GM21423 (cell line): ENCODE data around the gene ZC3H12A.

ENCODE experiments used
- ATAC-seq: cut with Tn5 transposase; IDR thresholded peaks from one replicate; pipeline ENCODE4 v1.9.1; 2021; ENCODE audit warnings: mild to moderate bottlenecking, moderate library complexity; ENCODE audit not compliant: unreplicated experiment

The ZC3H12A gene

DNA sequence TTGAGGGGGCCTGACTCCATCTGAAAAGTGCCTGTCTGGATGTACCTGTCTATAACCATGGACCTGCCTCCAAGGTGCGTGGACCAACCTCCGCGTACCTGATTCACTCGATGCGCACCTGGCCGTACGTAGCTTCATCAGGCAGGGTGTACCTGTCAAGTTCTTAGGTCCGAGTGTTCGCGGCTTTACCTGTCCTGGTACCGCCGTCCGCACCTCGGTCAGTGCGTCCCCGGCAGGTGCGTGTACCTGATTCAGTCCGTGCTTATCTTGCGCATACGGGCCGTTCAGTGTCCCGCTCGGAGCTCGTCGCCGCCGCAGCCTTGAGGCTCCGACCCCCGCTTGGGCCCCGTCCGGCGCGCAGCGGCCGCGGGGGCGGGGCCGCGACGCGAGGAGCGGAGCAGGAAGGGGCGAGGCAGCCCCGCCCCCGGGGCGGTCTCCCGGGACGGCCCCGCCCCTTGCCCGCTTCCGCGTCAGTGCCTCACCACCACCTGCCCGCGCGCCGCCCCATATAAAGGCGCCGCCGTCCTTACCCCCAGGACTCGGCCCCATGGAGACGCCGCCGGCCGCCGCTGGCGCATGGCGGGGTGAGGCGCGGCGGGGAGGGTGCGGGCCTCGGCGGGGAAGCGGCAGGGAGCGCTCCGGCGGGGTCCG is at the start of gene ZC3H12A:
ZC3H12A (plus strand) TSS at position 535 of the 651 bp plus-strand sequence. CDS start 917 bp downstream, outside the sequence.
- ATAC-seq, result peak; percentile 46

DNA sequence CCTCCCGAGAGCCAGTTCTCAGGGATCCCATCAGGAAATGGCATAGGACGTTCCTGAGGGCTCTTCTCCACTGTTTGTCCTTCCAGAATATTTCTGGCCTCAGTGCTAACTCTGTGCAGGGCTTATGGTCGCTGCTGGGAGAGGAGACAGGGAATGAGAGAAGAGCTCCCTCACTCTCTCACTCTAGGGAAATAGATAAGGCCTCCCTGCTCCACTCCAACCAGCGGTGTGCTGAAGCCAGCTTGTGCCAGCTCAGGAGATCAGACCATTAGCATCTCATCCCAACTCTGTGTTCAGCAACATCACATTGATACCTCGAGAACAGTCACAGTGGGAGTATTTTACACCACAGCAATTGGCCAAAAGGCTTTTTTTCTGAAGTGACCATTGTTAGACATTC is 49.2 kb upstream of the ZC3H12A start:
- ATAC-seq, result no peak

DNA sequence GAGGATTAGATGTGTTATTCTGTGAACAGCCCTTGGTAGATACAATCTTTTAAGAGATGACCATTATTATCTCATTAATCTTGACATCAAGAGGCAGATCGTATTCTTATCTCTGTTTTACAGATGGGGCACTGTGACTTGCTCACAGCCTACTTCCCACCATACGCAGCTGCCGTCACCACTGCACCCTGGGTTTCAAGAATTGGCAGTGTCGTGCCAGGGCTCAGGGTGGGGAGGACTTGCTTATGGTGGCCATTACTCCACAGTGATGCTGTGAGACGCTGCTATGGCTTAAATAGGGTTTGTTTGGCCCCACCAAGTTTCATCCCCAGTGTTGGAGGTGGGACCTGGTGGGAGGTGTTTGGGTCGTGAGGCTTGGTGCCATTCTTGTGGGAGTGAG is 45.4 kb upstream of the ZC3H12A start:
- ATAC-seq, result no peak

DNA sequence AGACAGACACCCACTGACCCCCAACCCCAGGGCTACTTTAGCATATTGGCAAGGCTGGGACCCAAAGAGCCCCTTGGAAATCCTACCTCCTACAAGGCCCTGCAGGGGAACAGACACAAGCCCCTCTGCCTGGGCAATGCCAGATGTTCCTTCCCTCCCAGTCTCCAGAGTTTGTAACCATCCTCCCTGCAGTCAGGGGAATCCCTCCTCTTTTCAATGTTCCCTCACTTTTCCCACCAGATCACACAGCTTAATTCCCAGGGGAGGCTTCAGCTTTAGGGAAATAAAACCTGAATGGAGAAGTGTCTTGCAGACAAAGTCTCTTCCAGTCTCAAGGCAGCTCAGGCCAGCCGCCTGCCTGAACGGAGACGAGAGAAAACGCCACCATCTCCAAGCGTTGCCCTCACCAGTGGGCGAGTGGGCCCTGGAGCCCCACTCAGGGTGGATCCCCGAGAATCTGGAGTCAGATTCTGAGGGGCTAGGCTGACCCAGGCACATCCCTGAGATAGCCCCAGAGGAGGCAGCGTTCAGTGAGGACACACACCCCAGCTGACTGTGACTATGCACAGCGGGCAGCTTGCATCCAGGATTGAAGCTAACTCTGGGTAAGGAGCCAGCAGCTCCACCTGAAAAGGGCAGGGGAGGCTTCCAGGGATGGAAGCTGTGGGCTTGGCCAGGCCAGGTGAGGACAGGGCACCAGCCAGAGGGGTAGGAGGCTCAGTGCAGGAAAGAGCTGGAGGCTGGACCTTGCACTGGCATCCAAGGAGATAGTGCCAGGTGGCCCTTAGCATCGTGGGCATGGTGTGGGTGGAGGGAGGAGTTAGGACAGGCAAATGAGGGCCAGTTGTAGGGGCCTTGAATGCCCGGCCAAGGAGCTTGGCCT is 44.0 kb upstream of the ZC3H12A start:
- no peak for ATAC-seq

DNA sequence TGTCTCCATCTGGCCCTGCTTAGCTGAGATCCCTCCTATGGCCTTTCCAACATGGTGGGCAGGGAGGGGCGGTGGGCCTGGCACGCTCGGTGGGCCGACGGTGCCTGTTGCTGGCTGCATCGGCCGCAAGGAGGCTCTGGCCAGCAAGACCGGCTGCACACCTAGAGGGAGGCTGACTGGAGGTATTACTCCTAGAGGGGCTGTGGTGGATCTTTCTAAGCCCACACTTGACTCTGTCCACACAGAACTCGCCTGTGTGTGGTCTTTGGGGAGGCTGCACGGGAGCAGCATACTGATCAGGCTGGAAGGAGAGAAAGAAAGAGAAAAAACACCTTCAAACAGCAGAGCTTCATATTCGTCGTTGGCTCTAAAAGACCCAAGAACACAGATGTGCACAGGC is 41.7 kb upstream of the ZC3H12A start:
- no peak for ATAC-seq

DNA sequence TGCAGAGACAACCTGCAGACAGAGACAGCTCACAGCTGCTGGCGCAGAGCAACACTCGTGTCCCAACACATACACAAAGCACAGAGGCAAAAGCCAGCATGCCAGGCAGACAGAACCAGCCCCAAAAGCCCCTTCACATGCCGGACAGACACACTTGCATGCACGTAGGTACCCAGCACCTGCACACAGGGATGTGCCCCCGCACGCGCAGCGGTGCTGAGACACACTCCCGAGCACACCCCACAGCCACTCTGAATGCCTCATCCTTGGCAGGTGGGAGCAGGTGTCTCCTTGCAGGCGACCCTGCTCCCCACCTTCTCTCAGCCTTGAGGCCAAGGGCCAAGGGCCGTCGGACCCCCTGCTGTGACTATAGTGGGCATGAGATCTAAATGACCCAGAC is 41.2 kb upstream of the ZC3H12A start:
- ATAC-seq, result no peak

DNA sequence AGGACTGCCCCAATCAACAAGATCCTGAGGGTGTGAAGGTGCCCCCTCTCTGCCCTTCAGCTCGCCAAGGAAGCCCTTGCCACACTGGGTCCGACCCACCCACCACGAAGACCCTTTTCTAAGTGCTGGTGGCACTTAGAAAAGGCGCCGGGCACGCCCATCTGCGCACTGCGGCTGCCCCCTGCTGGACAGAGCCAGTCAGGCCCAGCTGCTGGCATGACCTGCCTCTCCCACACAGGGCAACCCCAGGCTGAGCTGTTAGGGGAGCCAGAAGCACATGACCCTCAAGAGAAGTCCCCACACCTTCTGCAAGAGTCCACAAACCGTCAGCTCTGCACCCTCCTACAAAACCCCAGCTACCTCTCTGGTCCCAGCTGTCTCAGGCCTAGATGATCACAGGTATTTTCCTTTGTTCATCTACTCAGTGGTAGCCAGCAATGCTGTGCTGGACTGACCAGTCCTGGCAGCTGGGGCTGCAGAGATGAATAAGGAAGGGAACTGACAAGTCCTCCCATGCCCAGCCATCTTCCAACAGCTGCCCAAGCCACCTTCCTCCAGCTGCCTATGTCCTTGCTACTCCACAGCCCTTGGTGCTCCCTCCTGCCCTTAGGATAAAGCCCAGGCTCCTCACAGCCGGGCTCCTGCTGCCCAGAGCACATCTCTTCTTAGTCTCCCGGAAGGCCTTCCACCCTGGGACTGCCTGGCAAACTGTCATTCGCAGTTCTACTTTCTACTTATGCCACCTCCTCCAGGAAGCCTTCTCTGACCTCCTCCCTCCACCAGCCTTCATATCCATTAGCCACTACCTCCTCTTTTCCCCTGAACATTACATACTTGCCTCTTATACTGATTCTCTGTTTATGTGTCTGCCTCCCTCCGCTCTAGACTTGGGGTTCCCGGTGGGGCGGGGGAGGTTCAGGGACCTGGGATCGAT is 39.8 kb upstream of the ZC3H12A start:
- no peak for ATAC-seq

DNA sequence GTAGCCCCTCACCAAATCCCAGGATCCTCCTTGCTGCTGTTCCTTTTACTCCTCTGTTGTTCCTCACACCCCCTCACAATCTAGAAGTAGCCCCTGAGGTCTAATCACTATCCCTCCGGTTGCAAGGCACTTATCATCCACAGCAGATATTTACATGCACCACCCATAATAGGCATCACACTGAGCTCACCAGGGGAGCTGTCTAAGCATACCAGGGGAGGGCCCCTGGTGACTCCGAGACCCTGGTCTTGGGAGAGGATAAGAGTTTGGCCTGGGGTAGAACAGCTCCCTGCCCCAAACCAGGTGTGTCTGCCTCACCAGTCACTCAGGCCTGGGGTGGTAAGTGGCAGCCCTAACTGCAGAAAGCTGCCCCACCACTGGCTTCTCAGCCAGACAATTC is 37.3 kb upstream of the ZC3H12A start:
- no peak for ATAC-seq

DNA sequence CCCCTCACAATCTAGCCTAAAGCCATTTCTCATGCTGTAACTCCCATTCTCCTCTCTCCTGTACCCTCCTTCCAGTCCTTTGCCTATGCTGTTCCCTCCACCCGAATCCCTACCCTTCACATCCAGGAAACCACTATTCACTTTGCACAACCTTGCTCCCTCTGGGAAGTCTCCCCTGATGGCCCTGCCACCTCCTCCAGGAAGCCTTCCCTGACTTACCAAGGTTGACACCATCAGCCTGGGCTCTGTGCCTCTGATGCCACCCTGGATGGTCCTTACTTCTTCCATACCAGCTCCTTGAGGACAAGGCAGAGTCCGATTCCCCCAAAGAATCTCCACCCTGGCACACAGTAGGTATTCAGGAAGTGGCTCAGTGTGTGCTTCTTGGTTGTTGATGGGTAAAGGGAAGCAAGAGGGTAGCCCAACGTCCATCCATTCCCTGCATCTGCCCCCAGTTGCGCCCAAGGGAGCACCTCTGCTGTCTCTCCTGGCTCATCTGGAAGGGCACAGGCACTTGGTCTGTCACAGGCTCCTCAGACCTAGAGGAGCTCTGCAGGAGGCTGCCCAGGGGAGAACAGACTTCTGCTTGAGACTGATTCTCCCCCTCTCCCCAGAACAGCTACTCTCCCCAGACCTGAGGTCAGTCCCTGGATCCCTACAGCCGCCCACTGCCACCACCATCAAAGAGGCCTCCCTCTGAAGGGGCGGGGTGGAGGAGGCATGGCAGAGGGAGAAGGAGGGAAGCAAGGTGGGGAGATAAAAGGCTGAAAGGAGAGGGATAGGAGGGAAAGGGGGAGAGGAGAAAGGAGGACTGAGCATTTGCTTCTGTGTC is 36.1 kb upstream of the ZC3H12A start:
- no peak for ATAC-seq

DNA sequence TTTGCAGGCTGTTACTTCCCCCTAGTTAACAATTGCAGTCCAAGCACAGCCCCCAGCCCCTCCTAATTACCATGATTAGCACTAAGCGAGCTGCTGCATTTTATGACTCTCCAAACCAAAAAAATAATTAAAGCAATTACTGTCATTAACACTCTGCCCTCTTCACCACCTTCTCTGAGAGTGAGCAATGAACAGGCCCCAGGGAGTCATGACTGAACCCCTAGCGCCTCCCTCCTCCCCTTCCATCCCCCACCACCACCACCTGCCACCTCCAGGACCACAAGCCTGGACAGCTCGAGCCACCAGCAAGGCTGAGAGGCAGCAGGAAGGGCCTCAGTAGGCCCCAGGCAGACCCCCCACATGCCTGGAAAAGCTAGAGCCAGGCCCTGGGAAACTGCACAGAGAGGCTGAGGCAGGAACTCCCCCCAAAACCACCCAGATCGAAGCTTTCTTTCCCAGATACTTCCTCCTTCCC is 35.5 kb upstream of the ZC3H12A start:
- no peak for ATAC-seq

DNA sequence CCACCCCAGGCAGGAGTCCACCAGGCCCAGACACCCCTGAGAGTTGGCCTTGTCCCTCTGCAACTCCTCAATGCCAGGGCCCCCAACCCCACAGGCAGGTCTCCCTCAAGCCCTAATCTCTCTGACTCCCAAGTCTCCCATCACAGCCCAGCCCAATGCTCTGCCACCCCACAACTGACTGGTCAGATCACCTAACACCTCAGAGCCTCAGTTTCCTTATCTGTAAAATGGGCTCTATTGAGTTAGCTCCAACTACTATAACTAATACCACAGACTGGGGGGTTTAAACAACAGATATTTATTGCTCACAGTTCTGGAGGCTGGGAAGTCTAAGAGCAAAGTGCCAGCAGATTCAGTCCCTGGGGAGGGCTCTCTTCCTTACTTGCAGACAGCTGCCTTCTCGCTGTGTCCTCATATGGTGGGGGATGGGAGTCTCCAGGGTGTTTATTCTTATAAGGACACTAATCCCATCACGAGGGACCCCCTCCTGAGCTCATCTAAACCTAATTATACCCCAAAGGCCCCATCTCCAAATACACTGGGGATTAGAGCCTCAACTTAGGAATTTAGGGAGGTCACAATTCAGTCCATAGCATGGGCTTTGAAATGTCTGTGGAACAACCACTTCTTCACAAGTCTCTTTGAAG is 34.9 kb upstream of the ZC3H12A start:
- no peak for ATAC-seq

DNA sequence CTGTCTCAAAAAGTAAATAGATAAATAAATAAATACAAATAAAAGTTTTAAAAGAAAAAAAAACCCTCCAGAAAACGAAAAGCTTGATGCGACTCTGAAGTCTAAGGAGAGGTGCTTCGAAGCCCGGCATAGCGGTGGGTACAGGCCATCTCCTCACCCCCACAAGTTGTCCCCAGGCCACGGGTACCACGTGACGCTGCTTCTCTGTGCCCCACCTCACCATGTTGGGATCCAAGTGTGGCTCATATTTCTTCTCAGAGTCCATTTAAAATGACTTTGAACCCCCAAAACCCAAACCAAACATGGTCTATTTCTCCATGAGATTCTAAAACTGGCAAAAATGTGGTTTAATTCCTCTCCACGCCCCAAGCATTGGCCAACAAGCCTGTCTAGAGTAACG is 32.9 kb upstream of the ZC3H12A start:
- no peak for ATAC-seq

DNA sequence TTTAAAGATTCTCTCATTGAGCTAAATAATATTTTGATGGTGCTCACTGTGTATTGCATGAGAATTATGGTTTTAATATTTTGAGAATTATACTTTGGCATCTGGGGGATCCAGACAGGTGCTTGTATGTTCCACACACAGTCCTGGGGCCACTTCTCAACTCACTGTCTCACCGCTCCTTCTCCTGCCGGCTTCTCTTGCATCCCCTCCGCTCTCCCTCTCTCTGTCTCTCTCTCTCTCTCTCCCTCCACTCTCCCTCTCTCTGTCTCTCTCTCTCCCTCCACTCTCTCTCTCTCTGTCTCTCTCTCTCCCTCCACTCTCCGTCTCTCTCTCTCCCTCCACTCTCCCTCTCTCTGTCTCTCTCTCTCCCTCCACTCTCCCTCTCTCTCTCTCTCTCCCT is 32.2 kb upstream of the ZC3H12A start:
- ATAC-seq, result no peak

DNA sequence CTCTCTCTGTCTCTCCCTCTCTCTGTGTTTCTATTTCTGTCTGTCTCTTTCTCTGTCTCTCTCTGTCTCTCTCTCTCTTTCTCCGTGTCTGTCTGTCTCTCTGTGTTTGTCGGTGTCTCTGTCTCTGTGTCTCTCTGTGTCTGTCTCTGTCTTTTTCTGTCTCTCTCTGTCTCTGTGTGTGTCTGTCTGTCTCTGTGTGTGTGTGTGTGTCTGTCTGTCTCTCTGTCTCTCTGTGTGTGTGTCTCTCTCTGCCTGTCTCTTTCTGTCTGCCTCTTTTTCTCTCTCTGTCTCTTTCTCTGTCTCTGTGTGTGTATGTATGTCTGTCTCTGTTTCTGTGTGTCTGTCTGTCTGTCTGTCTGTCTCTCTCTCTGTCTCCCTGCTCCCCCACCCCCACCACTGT is 31.7 kb upstream of the ZC3H12A start:
- no peak for ATAC-seq

DNA sequence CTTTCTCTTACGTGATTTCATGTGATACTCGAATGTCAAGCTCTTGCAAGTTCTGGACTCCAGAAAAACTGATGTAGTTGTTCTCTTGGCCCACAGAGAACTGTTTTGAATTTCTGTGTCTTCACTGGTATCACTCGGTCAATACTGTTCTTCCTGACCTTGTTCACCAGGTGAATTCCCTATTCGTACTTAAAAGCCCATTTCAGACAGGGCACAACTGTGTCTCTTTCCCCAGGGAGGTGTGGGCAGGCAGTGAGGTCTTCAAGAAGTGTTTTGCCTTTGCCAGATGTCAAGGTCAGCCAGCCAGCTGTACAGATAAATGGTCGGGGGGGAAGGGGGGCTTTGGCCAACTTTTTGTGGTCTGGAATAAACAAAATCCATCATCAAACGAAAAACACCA is 27.5 kb upstream of the ZC3H12A start:
- no peak for ATAC-seq

DNA sequence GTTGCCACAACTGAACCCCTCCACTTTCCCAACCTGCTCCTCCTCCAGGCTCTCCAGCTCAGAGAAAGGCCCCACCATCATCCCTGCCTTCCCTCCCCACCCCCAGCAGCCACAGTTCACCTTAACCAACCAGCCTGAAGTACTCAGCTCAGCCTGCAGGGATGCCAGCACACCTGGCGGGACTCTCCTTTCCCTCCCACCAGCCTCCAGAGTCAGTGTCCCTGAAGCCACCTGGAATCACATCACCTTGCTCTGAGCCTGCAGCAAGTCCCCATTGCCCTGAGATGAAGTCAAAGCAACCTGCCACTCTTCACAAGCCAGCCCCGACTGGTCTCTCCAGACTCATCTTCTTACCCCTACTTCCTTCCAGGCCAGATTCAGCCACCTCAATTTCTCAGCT is 26.2 kb upstream of the ZC3H12A start:
- ATAC-seq, result no peak

DNA sequence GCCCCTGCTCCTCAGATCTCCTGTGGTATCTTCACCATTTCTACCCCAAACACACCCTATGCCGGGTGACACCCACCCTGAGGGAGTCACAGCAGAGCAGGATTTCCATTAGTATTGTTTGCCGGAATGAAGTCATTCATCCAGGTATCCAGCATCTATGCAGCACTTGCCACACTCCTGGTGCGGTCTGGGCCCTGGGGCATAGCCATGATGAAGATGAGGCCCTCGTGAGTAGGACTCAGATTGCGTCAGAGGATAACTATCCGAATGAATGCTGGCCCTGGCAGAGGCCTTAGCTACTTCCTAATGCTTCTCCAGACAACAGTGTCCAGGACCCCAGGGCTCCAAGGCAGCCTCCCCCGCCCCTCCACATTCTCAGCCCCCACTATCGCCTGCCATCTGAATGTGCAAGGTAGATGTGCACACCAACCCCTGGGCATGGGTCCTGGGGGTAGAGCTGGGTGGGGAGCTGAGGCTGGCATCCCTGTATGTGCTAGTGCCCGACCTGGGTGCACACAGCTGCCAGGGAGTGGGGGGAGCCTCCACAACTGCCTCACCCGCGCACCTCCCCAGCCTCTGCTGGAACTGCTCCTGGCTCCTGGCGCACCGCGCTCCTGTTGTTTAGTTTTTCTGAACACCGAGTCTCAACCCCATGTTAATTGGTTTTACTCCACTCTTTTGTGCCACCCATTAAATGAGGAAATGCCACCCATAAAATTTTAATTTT is 25.5 kb upstream of the ZC3H12A start:
- no peak for ATAC-seq

DNA sequence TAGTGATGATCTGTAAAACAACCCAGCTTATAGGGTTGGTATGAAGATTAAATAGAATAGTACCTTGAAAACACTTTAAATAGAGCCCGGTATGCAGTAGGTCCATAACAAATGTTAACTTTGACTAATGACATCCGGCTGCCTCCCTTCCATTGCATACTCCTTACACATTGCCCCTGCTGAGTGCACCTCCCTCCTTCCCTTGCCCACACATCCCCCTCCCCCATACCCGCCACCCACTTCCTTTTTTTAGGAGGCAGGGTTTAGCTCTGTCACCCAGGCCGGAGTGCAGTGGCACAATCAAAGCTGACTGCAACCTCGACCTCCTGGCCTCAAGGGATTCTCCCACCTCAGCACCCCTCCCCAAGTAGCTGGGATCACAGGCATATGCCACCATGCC is 24.4 kb upstream of the ZC3H12A start:
- ATAC-seq, result no peak

DNA sequence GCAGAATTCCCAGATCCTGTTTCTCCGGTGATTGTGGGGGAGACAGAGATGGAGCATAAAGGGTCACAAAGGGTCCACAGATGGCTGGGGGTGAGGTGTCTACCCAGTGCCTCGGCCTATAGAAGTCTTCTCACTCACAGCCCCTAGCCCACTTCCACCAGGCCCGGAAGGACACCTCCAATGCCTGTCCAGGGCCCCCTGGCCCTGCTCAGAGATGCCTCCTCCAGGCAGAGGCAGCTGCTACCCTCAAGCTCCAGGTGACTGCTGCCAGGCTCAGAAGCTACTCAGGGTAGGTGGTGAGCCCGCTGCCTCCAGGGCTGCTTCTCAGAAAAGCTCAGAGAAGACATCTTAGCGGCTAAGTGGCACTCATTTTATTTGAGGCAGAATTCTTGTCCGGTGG is 22.0 kb upstream of the ZC3H12A start:
- ATAC-seq, result no peak
